Tibial artery (tissue), 4 donors: ENCODE measurements around the gene GRAMD4.
A peak's percentile ranks its signal among the peaks of the same experiment; 100 is the strongest.

Experiments
- DNase-seq, 2 donors: peaks; one replicate each; pipeline ENCODE4 v3.0.0-alpha.2; 2019
- H3K27ac ChIP-seq, 2 donors: fragments of 200-600 bp; sonication (generic) in 1 of 2; 1 replicate in 1 of 2; 2 replicates in 1 of 2; pipeline ENCODE4 v1.5.1; 2018 to 2019; ENCODE audit warnings: mild to moderate bottlenecking in 1 of 2
- H3K27me3 ChIP-seq, 2 donors: fragments of 200-600 bp; sonication (generic) in 1 of 2; one replicate each; pipeline versions ENCODE4 v1.5.1 to v1.6.0; 2016 to 2019
- H3K36me3 ChIP-seq, 3 donors: fragments of 200-600 bp; sonication (generic) in 2 of 3; one replicate each; pipeline ENCODE4 v1.5.1; 2016 to 2019; ENCODE audit warnings: mild to moderate bottlenecking in 2 of 3
- H3K4me1 ChIP-seq, 4 donors: fragments of 200-600 bp; sonication (generic) in 2 of 4; 1 replicate in 3 of 4; 2 replicates in 1 of 4; pipeline ENCODE4 v1.5.1; 2016 to 2019
- H3K4me3 ChIP-seq, 2 donors: fragments of 200-600 bp; sonication (generic) in 1 of 2; 1 replicate in 1 of 2; 2 replicates in 1 of 2; pipeline ENCODE4 v1.5.1; 2018 to 2019; ENCODE audit warnings: mild to moderate bottlenecking in 2 of 2
- H3K9me3 ChIP-seq, 3 donors: fragments of 200-600 bp; sonication (generic) in 1 of 3; one replicate each; pipeline ENCODE4 v1.5.1; 2016 to 2019
- CTCF ChIP-seq, 2 experiments: fragments of 200-600 bp in 1 of 2; fragments of 450-650 bp in 1 of 2; IDR thresholded peaks; one replicate each; pipeline ENCODE4 v1.5.1; 2017 to 2019; ENCODE audit warnings: antibody characterized with exemption in 2 of 2, mild to moderate bottlenecking in 1 of 2, moderate library complexity in 1 of 2
- intact Hi-C: fragments of 100-400 bp; cut with DNase I; formaldehyde crosslinking; loops from one replicate; pipeline ENCODE4 v1.15.0; 2023; ENCODE audit warnings: low total_unique reads

Gene GRAMD4

DNA sequence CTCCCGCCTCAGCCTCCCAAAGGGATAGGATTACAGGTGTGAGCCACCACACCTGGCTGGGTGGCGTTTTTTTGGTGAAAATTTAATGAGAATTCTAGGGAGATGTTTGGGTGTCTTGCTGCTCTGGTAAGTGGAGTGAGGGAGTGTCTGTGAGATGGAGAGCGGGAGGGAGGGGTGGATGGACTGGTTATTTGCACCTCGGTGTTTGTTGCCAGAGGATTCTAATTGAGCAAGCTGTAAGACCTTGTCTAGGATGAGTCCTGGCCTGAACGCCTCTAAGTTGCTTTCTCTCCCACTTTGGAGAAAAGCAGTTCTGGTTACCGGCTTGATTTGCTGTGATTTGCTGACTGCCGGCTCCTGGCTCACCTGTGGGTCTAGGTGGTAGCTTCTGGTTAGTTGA, 22.0 kb upstream of the GRAMD4 start:
- no peaks in the 10 kb centered on the region for H3K27me3 ChIP-seq
- no peak for TF ChIP-seq CTCF (IDR thresholded peaks at IDR 0.05)
- no peaks in the 10 kb centered on the region for H3K9me3 ChIP-seq
- DNase-seq, result no peak
- H3K4me3 ChIP-seq, result no peak overlapping the region
- intact Hi-C loops, result no loop called here
- H3K4me1 ChIP-seq, result peaks cover 0 to 16% (median 14%) of the 10 kb centered on the region in 4 donors
- H3K36me3 ChIP-seq, result no peaks in the 10 kb centered on the region
- H3K27ac ChIP-seq, result no peak overlapping the region

GRCh38 chr22:46598737-46599424, 21.3 kb upstream of the GRAMD4 start:
- TF ChIP-seq CTCF (IDR thresholded peaks at IDR 0.05), result no peak
- H3K36me3 ChIP-seq, result no peaks in the 10 kb centered on the region
- intact Hi-C loops, result no loop called here
- H3K27me3 ChIP-seq, result no peaks in the 10 kb centered on the region
- H3K9me3 ChIP-seq, result no peaks in the 10 kb centered on the region
- no peak overlapping the region for H3K27ac ChIP-seq
- peaks cover 0 to 16% (median 14%) of the 10 kb centered on the region in 4 donors for H3K4me1 ChIP-seq
- H3K4me3 ChIP-seq, result no peak overlapping the region
- DNase-seq, result no peak

- H3K4me3 ChIP-seq, result no peak overlapping the region
- no peak for TF ChIP-seq CTCF (IDR thresholded peaks at IDR 0.05)
- no peaks in the 10 kb centered on the region for H3K9me3 ChIP-seq
- DNase-seq, result no peak
- H3K27ac ChIP-seq, result no peak overlapping the region
- no peaks in the 10 kb centered on the region for H3K27me3 ChIP-seq
- peaks cover 0 to 16% (median 14%) of the 10 kb centered on the region in 4 donors for H3K4me1 ChIP-seq
- intact Hi-C loops, result no loop called here
- H3K36me3 ChIP-seq, result no peaks in the 10 kb centered on the region
These were observed 19.9 kb upstream of the GRAMD4 start for GRCh38 chr22:46600273-46600796.

GRCh38 chr22:46602025-46602424, 18.2 kb upstream of the GRAMD4 start:
- intact Hi-C loops, result no loop called here
- H3K27me3 ChIP-seq, result no peaks in the 10 kb centered on the region
- peaks cover 0 to 2% (median 0%) of the 10 kb centered on the region in 4 donors for H3K4me1 ChIP-seq

DNA sequence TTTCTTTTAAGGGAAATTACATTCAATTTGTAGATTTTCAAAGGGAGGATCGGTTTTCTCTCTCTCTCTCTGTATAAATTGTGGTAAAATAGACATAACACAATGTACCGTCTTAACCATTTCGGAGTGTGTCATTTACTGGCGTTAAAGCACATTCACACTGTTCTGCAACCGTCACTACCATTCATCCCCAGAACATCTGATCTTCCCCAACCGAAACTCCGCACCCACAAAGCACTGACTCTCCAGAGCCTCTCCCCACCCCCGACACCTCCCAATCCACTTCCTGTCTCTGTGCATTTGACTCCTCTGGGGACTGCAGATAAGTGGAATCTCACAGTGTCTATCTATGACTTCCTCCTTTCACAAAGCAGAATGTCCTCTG, 15.9 kb upstream of the GRAMD4 start:
- no peak for TF ChIP-seq CTCF (IDR thresholded peaks at IDR 0.05)
- peaks cover 0 to 8% (median 0%) of the 10 kb centered on the region in 4 donors for H3K4me1 ChIP-seq
- intact Hi-C loops, result no loop called here
- no peaks in the 10 kb centered on the region for H3K9me3 ChIP-seq
- no peak overlapping the region for H3K27ac ChIP-seq
- DNase-seq, result peak in 1 of 2 donors; percentile 72
- H3K27me3 ChIP-seq, result no peaks in the 10 kb centered on the region
- no peak overlapping the region for H3K4me3 ChIP-seq
- no peaks in the 10 kb centered on the region for H3K36me3 ChIP-seq

More at GRCh38 chr22:46602025-46602424, 18.2 kb upstream of the GRAMD4 start:
- no peaks in the 10 kb centered on the region for H3K9me3 ChIP-seq
- no peak for DNase-seq
- TF ChIP-seq CTCF (IDR thresholded peaks at IDR 0.05), result no peak
- H3K36me3 ChIP-seq, result no peaks in the 10 kb centered on the region
- H3K27ac ChIP-seq, result no peak overlapping the region
- no peak overlapping the region for H3K4me3 ChIP-seq
